Aorta (tissue), 5 donors: ENCODE data around the gene AGBL4. TPM values are rescaled to one million over a fixed set of nuclear protein-coding genes. Genes with fewer than 3 reads are reported as not detected.

Experiments
- ATAC-seq: fragments of 200-7000 bp; cut with Tn5 transposase; one replicate; pipeline ENCODE4 v1.9.1; 2022; ENCODE audit warnings: moderate library complexity; ENCODE audit not compliant: low FRiP score
- DNase-seq, 2 donors: peaks; one replicate each; pipeline ENCODE4 v3.0.0-alpha.2; 2020
- H3K27ac ChIP-seq, 2 donors: one replicate each; pipeline ENCODE4 v1.5.1; 2013; ENCODE audit warnings: low read length in 2 of 2, mild to moderate bottlenecking in 2 of 2, moderate library complexity in 2 of 2, control low read depth in 1 of 2, inconsistent platforms in 1 of 2, low read depth in 1 of 2
- H3K27me3 ChIP-seq, 2 donors: one replicate each; pipeline ENCODE4 v1.6.1; 2013; ENCODE audit warnings: control low read depth in 1 of 2, low read length in 1 of 2, mild to moderate bottlenecking in 1 of 2, moderate library complexity in 1 of 2; ENCODE audit not compliant: insufficient read depth in 2 of 2, control insufficient read depth in 1 of 2
- H3K36me3 ChIP-seq, 2 donors: one replicate each; pipeline ENCODE4 v1.6.1; 2013; ENCODE audit warnings: control low read depth in 1 of 2, low read length in 1 of 2, mild to moderate bottlenecking in 1 of 2; ENCODE audit not compliant: insufficient read depth in 2 of 2, control insufficient read depth in 1 of 2
- H3K4me1 ChIP-seq, 2 donors: one replicate each; pipeline ENCODE4 v1.6.1; 2013; ENCODE audit warnings: low read length in 2 of 2, control low read depth in 1 of 2, mild to moderate bottlenecking in 1 of 2, moderate library complexity in 1 of 2; ENCODE audit not compliant: insufficient read depth in 2 of 2, control insufficient read depth in 1 of 2
- H3K4me3 ChIP-seq, 2 donors: one replicate each; pipeline ENCODE4 v1.5.1; 2013; ENCODE audit warnings: low read length in 2 of 2, control low read depth in 1 of 2, mild to moderate bottlenecking in 1 of 2
- H3K9me3 ChIP-seq: one replicate; pipeline ENCODE4 v1.6.1; 2013; ENCODE audit warnings: mild to moderate bottlenecking, low read length; ENCODE audit not compliant: control insufficient read depth
- WGBS, 2 donors: extraction: QIAGEN DNeasy Blood & Tissue Kit; methylation state at CpG; one replicate each; pipeline ENCODE4 v1.1.7; 2013; 5-methylcytosine and 5-hydroxymethylcytosine counted together
- intact Hi-C, 2 donors: fragments of 100-400 bp; cut with DNase I; formaldehyde crosslinking; loops; one replicate each; pipeline versions ENCODE4 v1.14.2 to v1.15.0; 2022
- polyA plus RNA-seq, 2 donors: library from polyadenylated mRNA; stranded (reverse); fragments of 200-250 nt; gene quantifications; one replicate each; pipeline ENCODE4 v1.2.3, GENCODE V29; 2013
- total RNA-seq, 2 donors: library from RNA; stranded (reverse); fragmentation: NEBNext Ultra II Directional; extraction: Animal tissue kit (Norgen Biotek cat#: 25700); gene quantifications; one replicate each; pipeline ENCODE4 v1.2.1, GENCODE V29; 2021
- donor health status: healthy with polysubstance abuse.
- donor health status: Bipolar disorder and iron deficiency.
- donor health status: DM: no; HTN: no; CAD: no.
- donor health status: DM: no; HTN: no; CAD: no.
- donor health status: DM: yes; HTN: yes; CAD: no.

The AGBL4 gene
- total and polyA plus RNA-seq, 4 donors, result 0.18 TPM; not detected in 3

DNA sequence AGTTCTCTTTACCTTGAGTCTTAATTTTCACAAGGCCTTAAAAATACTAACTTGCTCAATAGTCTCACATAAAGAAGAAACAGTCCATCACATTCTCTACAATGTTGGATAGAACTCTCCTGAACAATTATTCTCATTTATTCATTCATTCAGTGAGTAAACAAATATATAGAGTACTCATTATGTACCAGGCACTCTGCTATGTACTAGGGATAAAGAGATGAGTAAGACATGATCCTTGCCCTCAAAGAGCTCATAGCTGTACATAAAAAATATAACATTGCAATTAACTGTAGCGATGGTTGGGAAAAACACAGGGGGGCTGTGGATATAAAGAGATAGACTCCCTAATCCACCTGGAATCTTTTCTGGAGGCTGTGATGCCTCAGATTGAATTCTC is 660.1 kb downstream of the AGBL4 start:
- DNase-seq, result no peak
- no peak for ATAC-seq
- 42 to 55% methylated on average over 1 of the region's 1 CpG for WGBS, 2 donors

DNA sequence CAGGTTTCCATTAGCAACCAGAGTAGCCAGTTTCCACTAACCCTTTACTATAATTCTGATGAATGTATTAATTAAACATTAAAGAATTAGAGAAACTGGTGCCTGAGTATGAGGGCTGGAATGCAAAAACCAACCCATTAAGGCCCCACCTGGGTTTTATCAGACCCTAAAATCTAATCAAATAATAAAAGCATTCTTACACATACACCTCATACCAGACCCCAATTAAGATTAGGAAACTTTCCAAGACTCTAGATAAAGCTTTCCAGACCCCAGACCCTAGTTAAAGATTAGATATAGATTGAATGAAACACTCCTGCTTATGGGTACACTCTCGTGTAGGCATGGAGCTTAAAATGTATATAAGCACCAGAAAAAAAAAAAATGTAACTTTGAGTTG is 665.7 kb downstream of the AGBL4 start:
- ATAC-seq (no peak), DNase-seq (no peak)
- Histone ChIP-seq H3K27ac (no peak overlapping the region), H3K36me3 (no peaks in the 10 kb centered on the region), H3K27me3 (no peaks in the 10 kb centered on the region), H3K9me3 (peaks cover 1% of the 10 kb centered on the region), H3K4me3 (no peak overlapping the region), H3K4me1 (no peaks in the 10 kb centered on the region)
- intact Hi-C loops, result no loop called here
- 19 to 31% methylated on average over 1 of the region's 1 CpG for WGBS, 2 donors

More for the DNA sequence above, 660.1 kb downstream of the AGBL4 start:
- intact Hi-C loops, result no loop called here
- Histone ChIP-seq H3K9me3 (no peaks in the 10 kb centered on the region), H3K36me3 (no peaks in the 10 kb centered on the region), H3K27me3 (no peaks in the 10 kb centered on the region), H3K4me3 (no peak overlapping the region), H3K4me1 (no peaks in the 10 kb centered on the region), H3K27ac (no peak overlapping the region)

DNA sequence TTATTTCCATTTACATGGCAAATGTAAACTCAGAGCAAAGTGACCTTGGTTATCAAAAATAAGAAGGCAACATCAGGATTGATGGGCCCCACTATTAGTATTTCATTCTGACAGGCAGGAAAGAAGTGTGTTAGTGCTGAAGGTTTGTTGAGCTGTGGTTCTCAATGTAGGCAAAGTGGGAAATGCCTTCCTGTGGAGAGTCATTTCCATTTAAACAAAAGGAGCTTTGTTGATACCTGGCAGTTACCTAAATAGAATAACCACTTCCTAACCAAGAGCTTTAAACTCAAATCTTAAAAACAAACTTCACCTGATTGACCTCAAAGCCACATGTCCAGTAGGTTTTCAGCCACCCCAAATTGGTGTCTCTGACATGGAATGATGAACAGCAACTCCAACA is 667.2 kb downstream of the AGBL4 start:
- intact Hi-C loops, result no loop called here

DNA sequence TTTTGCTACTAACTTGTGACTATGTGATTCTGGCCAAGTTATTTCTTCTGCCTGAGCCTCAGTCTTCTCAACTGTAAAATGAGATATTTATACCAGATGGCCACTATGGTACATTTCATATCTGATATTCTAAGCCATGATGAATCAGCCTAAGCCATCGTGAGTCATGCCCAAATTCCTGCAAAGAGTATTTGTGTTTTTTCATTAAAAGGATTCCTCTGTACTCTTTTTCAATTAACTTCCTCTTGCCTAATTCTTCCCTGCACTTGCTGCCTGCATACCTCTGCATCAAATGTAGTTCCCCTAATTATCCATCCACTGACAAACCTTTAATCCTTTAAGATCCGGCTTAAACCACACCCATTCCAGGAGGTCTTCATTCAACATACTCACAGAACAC is 672.0 kb downstream of the AGBL4 start:
- no peaks in the 10 kb centered on the region for H3K27me3 ChIP-seq
- whole genome bisulfite sequencing, 2 donors, result 57 to 67% methylated on average over 2 of the region's 2 CpGs
- H3K27ac ChIP-seq, result no peak overlapping the region
- no peaks in the 10 kb centered on the region for H3K36me3 ChIP-seq
- DNase-seq (no peak), ATAC-seq (no peak)
- H3K4me1 ChIP-seq, result no peaks in the 10 kb centered on the region
- no peak overlapping the region for H3K4me3 ChIP-seq
- intact Hi-C loops, result no loop called here
- H3K9me3 ChIP-seq, result peaks cover 1% of the 10 kb centered on the region

More for the DNA sequence above, 667.2 kb downstream of the AGBL4 start:
- Histone ChIP-seq H3K27me3 (no peaks in the 10 kb centered on the region), H3K36me3 (no peaks in the 10 kb centered on the region), H3K4me3 (no peak overlapping the region), H3K4me1 (no peaks in the 10 kb centered on the region), H3K9me3 (peaks cover 1% of the 10 kb centered on the region), H3K27ac (no peak overlapping the region)
- ATAC-seq, result no peak
- DNase-seq, result no peak

DNA sequence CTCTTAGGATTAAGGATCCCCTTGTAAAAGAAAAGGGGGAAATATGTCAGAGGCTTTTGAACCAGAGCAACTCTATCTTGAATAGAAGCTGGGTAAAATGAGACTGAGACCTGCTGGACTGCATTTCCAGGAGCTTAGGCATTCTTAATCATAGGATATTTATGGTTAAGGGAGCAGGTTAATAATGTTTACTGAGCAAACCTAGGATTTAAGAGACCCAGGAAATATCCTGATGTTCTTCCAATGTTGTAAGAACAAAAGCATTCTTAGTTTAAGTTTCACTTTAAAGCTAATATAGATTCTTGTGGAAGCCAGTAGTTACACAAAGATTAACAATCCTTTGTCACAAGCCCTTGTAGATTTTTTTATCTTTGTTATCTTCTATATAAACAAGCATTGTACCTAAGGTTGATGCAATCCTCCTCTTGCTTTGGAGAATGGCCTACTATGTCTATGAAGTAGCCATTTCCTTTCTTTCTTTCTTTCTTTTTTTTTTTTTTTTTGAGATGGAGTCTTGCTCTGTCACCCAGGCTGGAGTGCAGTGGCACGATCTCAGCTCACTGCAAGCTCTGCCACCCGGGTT is 676.9 kb downstream of the AGBL4 start:
- no peak for DNase-seq
- Histone ChIP-seq H3K27ac (no peak overlapping the region), H3K36me3 (no peaks in the 10 kb centered on the region), H3K4me1 (no peaks in the 10 kb centered on the region), H3K9me3 (no peaks in the 10 kb centered on the region), H3K4me3 (no peak overlapping the region), H3K27me3 (no peaks in the 10 kb centered on the region)
- WGBS, 2 donors, result 71% methylated on average over 1 to 2 of the region's 2 CpGs
- ATAC-seq, result no peak
- intact Hi-C loops, result no loop called here

DNA sequence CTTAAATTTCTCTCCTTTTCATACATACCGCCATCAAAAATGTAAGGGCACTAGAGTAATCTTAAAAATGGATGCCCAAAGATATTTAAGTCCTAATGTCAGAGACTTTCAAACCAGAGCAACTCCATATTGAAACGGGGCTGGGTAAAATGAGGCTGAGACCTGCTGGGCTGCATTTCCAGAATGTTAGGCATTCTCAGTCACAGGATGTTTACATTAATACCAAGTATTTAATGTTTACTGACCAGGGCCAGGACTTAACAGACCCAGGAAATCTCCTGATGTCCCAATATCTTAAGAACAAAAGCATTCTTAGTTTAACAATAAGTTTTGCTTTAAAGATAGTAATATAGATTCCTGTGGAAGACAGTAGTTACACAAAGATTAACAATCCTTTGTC is 683.2 kb downstream of the AGBL4 start:
- 68 to 81% methylated on average over 2 of the region's 2 CpGs for WGBS, 2 donors
- ATAC-seq (no peak), DNase-seq (no peak)
- Histone ChIP-seq H3K9me3 (no peaks in the 10 kb centered on the region), H3K4me1 (no peaks in the 10 kb centered on the region), H3K27ac (no peak overlapping the region), H3K36me3 (no peaks in the 10 kb centered on the region), H3K27me3 (no peaks in the 10 kb centered on the region), H3K4me3 (no peak overlapping the region)
- intact Hi-C loops, result no loop called here

DNA sequence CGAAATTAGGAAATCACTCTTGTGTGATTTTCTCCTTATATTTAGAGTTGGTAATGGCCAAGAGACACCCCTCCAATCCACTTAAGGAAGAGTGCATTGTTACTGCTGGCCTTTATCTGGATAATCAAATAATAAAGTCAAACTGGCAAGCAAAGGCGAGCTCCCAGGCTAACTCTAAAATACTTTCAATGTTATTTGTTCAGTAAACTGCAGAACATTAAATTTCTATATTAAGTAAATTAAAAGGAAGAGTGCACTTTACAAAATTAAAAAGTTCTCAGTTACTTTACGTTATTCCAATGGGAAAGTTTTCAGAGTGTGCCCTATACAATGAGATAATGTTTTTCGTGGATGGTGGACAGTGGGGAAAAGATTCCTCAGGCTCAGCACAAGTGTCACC is 684.7 kb downstream of the AGBL4 start:
- no peak overlapping the region for H3K27ac ChIP-seq
- H3K4me3 ChIP-seq, result no peak overlapping the region
- 66 to 68% methylated on average over 4 of the region's 4 CpGs for WGBS, 2 donors
- ATAC-seq, result no peak
- intact Hi-C loops, result no loop called here
- no peaks in the 10 kb centered on the region for H3K36me3 ChIP-seq
- no peak for DNase-seq
- H3K9me3 ChIP-seq, result no peaks in the 10 kb centered on the region
- peaks cover 0 to 2% of the 10 kb centered on the region in 2 donors for H3K27me3 ChIP-seq
- no peaks in the 10 kb centered on the region for H3K4me1 ChIP-seq

DNA sequence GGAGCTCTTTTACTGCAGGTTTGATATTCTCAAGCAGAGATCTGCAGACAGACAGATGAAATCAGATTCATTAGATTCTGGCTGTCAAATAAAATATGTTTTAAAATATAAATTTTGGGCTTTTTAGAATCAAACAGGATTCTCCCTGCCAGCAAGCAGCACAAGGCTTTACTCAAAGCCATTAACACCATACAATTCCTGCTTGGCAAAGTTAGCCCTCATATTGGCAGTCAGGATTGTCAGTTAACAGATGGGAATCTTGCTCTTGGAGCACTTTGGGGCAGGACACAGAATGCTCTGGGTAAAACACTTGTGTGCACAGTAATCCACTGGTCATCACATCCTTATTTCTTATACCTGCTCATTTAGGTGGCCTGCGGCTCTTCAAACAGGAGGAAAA is 686.5 kb downstream of the AGBL4 start:
- intact Hi-C loops, result no loop called here
- DNase-seq, result no peak
- H3K27ac ChIP-seq, result no peak overlapping the region
- no peaks in the 10 kb centered on the region for H3K4me1 ChIP-seq
- no peaks in the 10 kb centered on the region for H3K9me3 ChIP-seq
- H3K36me3 ChIP-seq, result no peaks in the 10 kb centered on the region
- peaks cover 0 to 2% of the 10 kb centered on the region in 2 donors for H3K27me3 ChIP-seq
- no peak overlapping the region for H3K4me3 ChIP-seq
- 96 to 100% methylated on average over 1 of the region's 1 CpG for WGBS, 2 donors
- no peak for ATAC-seq

DNA sequence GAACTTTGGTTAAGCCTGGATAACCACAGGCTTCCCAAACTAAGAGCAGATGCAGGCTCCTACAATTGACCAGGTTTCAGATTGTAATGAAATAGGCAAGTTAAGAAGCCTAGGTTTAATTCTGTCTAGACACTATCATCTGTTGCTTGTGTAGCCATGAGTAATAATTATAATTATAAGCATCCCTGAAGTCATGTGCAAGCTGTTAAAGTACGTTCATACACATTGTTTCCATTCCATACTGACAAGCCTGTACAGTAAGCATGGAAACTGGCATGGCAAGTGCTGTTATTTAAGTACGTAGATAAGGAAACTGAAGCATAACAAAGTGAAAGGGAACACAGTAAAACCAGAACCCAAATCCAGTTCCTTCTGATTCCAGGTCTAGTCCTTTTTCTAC is 689.8 kb downstream of the AGBL4 start:
- Histone ChIP-seq H3K27ac (no peak overlapping the region), H3K36me3 (no peaks in the 10 kb centered on the region), H3K27me3 (peaks cover 0 to 2% of the 10 kb centered on the region in 2 donors), H3K9me3 (no peaks in the 10 kb centered on the region), H3K4me1 (no peaks in the 10 kb centered on the region), H3K4me3 (no peak overlapping the region)
- DNase-seq (no peak), ATAC-seq (no peak)
- intact Hi-C loops, result no loop called here
- 5 to 8% methylated on average over 2 of the region's 2 CpGs for WGBS, 2 donors
